PFSK-1 (cell line): ENCODE data around the gene ADCY1.

Experiments used
- FOXP2 ChIP-seq: optimal IDR thresholded peaks from 2 replicates; pipeline ENCODE3; 2011; ENCODE audit warnings: borderline replicate concordance, control low read depth, inconsistent platforms; ENCODE audit not compliant: insufficient read depth; ENCODE audit errors: extremely low read length, extremely low read depth
- POLR2AphosphoS5 ChIP-seq: IDR thresholded peaks from 2 replicates; pipeline ENCODE4 v1.6.1; 2012; ENCODE audit warnings: low read depth, mild to moderate bottlenecking, control low read depth, low read length, moderate library complexity
- SIN3A ChIP-seq: IDR thresholded peaks from 2 replicates; pipeline ENCODE4 v1.6.1; 2012; ENCODE audit warnings: mild to moderate bottlenecking, low read length, moderate library complexity, borderline replicate concordance; ENCODE audit not compliant: insufficient read depth
- TAF1 ChIP-seq: IDR thresholded peaks from 2 replicates; pipeline ENCODE4 v1.6.1; 2012; ENCODE audit warnings: low read length, control low read depth, borderline replicate concordance; ENCODE audit not compliant: insufficient read depth
- TF ChIP-seq, protein P1 (sequence below), 2 experiments: IDR thresholded peaks; 2 replicates each; pipeline versions ENCODE4 v1.6.1 to v1.8.0; 2011 to 2012; ENCODE audit warnings: low read depth in 2 of 2, low read length in 2 of 2, control low read depth in 1 of 2, inconsistent platforms in 1 of 2, mild to moderate bottlenecking in 1 of 2, moderate library complexity in 1 of 2; ENCODE audit not compliant: insufficient read depth in 1 of 2

DNA sequence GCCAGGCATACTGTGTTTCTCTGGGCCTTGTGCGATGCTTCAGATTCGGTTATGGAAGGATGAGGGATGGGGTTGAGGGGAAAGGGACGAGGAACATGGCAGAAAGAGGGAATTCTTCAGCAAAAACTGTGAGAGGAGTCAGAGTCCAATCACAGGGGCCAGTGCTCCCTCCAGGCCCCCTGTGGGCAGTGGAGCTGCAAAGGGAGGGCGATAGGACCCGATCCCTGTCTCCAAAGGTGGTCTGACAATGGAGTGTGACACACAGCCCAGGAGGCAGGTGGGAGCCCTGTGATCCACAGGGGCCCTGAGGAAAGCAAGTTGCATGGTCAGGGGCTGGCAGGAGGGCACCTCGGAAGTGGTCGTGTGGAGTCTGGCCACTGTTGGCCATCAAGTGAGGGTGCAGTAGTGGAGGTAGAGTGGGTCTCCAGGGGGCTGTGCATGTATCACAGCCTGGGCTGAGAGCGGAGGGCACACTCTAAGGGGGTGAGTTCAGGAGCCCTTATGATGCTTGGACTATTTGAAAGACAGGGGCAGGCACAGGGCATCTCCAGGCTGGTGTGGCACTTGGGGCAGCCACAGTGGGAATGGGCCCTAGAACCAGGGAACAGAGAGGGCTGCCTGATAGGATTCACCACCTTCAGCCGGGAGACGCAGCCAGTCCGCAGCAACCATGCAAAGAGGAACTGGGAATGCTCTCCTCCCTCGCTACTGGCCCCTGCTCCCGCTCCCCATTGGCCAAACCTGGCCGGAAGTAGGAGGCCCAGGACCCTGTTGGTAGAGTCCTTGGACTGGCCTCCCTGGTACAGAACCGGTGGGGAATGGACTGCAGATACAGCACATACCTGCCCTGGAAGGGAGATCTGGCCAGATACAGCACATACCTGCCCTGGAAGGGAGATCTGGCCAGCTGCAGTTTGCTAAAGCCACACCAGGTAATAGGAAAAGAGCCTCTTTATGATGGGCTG is 115.9 kb downstream of the ADCY1 start:
- TF ChIP-seq POLR2AphosphoS5 (no peak), TAF1 (no peak), SIN3A (no peak), FOXP2 (no peak)
- TF ChIP-seq, protein P1, sequence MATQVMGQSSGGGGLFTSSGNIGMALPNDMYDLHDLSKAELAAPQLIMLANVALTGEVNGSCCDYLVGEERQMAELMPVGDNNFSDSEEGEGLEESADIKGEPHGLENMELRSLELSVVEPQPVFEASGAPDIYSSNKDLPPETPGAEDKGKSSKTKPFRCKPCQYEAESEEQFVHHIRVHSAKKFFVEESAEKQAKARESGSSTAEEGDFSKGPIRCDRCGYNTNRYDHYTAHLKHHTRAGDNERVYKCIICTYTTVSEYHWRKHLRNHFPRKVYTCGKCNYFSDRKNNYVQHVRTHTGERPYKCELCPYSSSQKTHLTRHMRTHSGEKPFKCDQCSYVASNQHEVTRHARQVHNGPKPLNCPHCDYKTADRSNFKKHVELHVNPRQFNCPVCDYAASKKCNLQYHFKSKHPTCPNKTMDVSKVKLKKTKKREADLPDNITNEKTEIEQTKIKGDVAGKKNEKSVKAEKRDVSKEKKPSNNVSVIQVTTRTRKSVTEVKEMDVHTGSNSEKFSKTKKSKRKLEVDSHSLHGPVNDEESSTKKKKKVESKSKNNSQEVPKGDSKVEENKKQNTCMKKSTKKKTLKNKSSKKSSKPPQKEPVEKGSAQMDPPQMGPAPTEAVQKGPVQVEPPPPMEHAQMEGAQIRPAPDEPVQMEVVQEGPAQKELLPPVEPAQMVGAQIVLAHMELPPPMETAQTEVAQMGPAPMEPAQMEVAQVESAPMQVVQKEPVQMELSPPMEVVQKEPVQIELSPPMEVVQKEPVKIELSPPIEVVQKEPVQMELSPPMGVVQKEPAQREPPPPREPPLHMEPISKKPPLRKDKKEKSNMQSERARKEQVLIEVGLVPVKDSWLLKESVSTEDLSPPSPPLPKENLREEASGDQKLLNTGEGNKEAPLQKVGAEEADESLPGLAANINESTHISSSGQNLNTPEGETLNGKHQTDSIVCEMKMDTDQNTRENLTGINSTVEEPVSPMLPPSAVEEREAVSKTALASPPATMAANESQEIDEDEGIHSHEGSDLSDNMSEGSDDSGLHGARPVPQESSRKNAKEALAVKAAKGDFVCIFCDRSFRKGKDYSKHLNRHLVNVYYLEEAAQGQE (IDR thresholded peaks at IDR 0.05; ENCODE audit: insufficient read depth in 1 of 2, low read depth in 2 of 2, low read length in 2 of 2), result no peak
